ENCODE results near the gene SYNDIG1L. TPM values are rescaled to one million over a fixed set of nuclear protein-coding genes. Genes with fewer than 3 reads are reported as not detected.
A peak's percentile ranks its signal among the peaks of the same experiment; 100 is the strongest.

The SYNDIG1L gene
- total RNA-seq, 2 experiments from 2014 or later: not detected

DNA sequence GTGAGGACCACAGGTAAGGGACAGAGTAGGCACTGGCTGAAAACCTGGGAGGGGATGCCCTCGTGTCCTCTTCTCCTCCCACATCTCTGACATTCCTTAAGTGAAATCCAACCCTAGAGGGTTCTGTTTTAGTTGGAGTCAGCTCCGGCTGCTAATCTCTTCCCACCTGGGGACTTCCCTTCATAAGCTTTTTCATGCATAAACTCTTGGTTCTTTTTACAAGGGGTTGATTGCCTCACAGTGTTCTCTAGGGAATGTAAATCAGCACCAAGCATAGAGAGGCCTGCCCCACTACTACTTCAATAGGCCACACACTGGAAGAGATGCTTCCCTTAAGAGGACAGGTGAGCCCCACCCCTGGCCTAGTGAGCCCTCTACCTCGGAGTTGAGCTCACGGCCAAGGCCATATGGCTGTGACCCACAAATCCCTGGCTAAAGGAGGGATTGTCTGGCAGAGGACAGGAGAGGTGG, 3.2 kb upstream of the SYNDIG1L start:
- Histone ChIP-seq H3K9me3 (ENCODE audit: control insufficient read depth in 1 of 2, insufficient read depth in 1 of 2, low read length in 2 of 2) (peaks cover 0 to 10% of the 10 kb centered on the region in 2 experiments), H3K4me3 (ENCODE audit: low read length) (no peak overlapping the region), H3K27me3 (ENCODE audit: control insufficient read depth in 1 of 2, insufficient read depth in 2 of 2, low read length in 2 of 2) (peaks cover 26 to 40% of the 10 kb centered on the region in 2 experiments), H3K27ac (ENCODE audit: low read depth in 1 of 2, low read length in 2 of 2) (no peak overlapping the region), H3K4me1 (ENCODE audit: insufficient read depth, low read length) (peaks cover 4% of the 10 kb centered on the region), H3K36me3 (ENCODE audit: insufficient read depth, low read length) (no peaks in the 10 kb centered on the region)
- H3K4me3 Mint-ChIP-seq: no peak overlapping the region
- no peaks in the 10 kb centered on the region for H3K4me1 Mint-ChIP-seq (ENCODE audit: low read depth)
- TF ChIP-seq, protein P1, sequence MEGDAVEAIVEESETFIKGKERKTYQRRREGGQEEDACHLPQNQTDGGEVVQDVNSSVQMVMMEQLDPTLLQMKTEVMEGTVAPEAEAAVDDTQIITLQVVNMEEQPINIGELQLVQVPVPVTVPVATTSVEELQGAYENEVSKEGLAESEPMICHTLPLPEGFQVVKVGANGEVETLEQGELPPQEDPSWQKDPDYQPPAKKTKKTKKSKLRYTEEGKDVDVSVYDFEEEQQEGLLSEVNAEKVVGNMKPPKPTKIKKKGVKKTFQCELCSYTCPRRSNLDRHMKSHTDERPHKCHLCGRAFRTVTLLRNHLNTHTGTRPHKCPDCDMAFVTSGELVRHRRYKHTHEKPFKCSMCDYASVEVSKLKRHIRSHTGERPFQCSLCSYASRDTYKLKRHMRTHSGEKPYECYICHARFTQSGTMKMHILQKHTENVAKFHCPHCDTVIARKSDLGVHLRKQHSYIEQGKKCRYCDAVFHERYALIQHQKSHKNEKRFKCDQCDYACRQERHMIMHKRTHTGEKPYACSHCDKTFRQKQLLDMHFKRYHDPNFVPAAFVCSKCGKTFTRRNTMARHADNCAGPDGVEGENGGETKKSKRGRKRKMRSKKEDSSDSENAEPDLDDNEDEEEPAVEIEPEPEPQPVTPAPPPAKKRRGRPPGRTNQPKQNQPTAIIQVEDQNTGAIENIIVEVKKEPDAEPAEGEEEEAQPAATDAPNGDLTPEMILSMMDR (IDR thresholded peaks at IDR 0.05): no peak
- no peaks in the 10 kb centered on the region for H3K9me3 Mint-ChIP-seq
- ATAC-seq (ENCODE audit: poor library complexity) (no peak), DNase-seq (no peak)
- ChIA-PET CTCF (no interaction called here), POLR2A (no interaction called here)
- H3K36me3 Mint-ChIP-seq (ENCODE audit: low read depth): no peaks in the 10 kb centered on the region
- intact Hi-C loops (cut with DNase I, micrococcal nuclease): no loop called here
- no peak overlapping the region for H3K27ac Mint-ChIP-seq
- peaks cover 72% of the 10 kb centered on the region for H3K27me3 Mint-ChIP-seq

DNA sequence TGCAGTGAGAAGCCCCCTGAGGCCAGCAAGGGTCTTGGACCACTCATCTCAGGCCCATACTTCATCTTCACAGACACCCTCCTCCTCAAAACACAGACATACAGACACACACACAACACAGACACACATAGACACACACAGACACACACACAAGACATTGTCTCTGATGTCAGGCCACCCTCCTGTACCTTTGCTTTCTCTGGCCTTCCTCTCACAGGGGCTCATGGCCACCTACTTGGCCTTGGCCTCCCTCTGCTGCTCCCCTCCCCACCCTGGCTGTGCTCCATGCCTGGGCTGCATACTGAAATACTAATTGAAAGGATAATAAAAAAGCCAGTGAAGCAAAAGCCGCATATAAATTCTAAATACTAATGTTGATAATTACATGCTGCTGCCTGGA, 1.6 kb upstream of the SYNDIG1L start:
- Histone ChIP-seq H3K4me3 (ENCODE audit: low read length) (no peak overlapping the region), H3K27ac (ENCODE audit: low read depth in 1 of 2, low read length in 2 of 2) (no peak overlapping the region), H3K27me3 (ENCODE audit: control insufficient read depth in 1 of 2, insufficient read depth in 2 of 2, low read length in 2 of 2) (peaks cover 37 to 45% of the 10 kb centered on the region in 2 experiments), H3K36me3 (ENCODE audit: insufficient read depth, low read length) (no peaks in the 10 kb centered on the region), H3K9me3 (ENCODE audit: control insufficient read depth in 1 of 2, insufficient read depth in 1 of 2, low read length in 2 of 2) (peaks cover 0 to 10% of the 10 kb centered on the region in 2 experiments), H3K4me1 (ENCODE audit: insufficient read depth, low read length) (peaks cover 4% of the 10 kb centered on the region)
- POLR2A ChIA-PET: no interaction called here
- CTCF ChIA-PET: no interaction called here
- DNase-seq: no peak
- Mint-ChIP-seq H3K9me3 (no peaks in the 10 kb centered on the region), H3K4me1 (ENCODE audit: low read depth) (no peaks in the 10 kb centered on the region), H3K27me3 (peaks cover 82% of the 10 kb centered on the region), H3K4me3 (no peak overlapping the region), H3K27ac (no peak overlapping the region), H3K36me3 (ENCODE audit: low read depth) (no peaks in the 10 kb centered on the region)
- TF ChIP-seq, protein P1 (IDR thresholded peaks at IDR 0.05): no peak
- intact Hi-C loops (cut with DNase I, micrococcal nuclease): no loop called here
- no peak for ATAC-seq (ENCODE audit: poor library complexity)

DNA sequence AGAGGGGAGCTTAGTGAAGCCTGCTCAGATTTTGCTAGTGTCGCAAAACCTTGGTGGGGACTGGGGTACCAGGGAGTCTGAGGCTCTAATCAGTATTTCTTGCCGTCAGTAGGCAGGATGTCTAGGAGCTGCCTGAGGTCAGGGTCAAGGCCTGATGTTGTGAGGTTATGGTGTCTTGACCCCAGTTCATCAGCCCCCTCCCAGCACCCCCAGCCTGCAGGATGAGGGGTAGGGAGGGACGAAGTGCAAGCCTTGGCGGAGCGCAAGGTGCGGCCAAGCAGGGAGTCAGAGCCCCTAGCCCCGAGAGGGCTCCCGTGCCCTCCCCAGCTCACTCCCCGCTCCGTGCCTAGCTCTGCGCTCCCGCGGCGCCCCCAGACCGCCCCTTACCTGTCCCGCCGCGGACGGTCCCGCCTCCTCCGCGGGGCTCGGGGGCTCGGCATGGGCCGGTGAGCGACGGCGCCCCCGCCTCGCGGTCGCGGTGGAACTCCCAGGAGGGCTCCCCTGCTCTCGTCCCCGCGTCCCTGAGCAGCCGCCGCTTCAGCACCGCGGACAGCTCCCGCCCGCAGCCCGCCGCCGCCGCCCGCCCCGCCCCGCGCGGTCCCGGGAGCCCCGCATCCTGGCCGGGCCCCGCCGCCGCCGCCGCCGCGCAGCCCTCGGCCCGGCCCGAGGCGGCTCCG, 347 bp downstream of the SYNDIG1L start:
- ATAC-seq (ENCODE audit: poor library complexity): peak; percentile 81
- peaks cover 44 to 54% of the 10 kb centered on the region in 2 experiments for H3K27me3 ChIP-seq (ENCODE audit: control insufficient read depth in 1 of 2, insufficient read depth in 2 of 2, low read length in 2 of 2)
- no peaks in the 10 kb centered on the region for H3K4me1 Mint-ChIP-seq (ENCODE audit: low read depth)
- ChIA-PET CTCF (no interaction called here), POLR2A (no interaction called here)
- no peak overlapping the region for H3K27ac ChIP-seq (ENCODE audit: low read depth in 1 of 2, low read length in 2 of 2)
- H3K27ac Mint-ChIP-seq: no peak overlapping the region
- no peak overlapping the region for H3K4me3 Mint-ChIP-seq
- peaks cover 0 to 10% of the 10 kb centered on the region in 2 experiments for H3K9me3 ChIP-seq (ENCODE audit: control insufficient read depth in 1 of 2, insufficient read depth in 1 of 2, low read length in 2 of 2)
- peaks cover 2% of the 10 kb centered on the region for H3K9me3 Mint-ChIP-seq
- peak; percentile 18 to 77 (median 48) for DNase-seq
- TF ChIP-seq, protein P1 (IDR thresholded peaks at IDR 0.05): no peak
- H3K4me3 ChIP-seq (ENCODE audit: low read length): no peak overlapping the region
- no peaks in the 10 kb centered on the region for H3K36me3 Mint-ChIP-seq (ENCODE audit: low read depth)
- H3K36me3 ChIP-seq (ENCODE audit: insufficient read depth, low read length): no peaks in the 10 kb centered on the region
- peaks cover 85% of the 10 kb centered on the region for H3K27me3 Mint-ChIP-seq
- peaks cover 4% of the 10 kb centered on the region for H3K4me1 ChIP-seq (ENCODE audit: insufficient read depth, low read length)
- intact Hi-C loops (cut with DNase I, micrococcal nuclease): no loop called here

All from CD4-positive, alpha-beta T cell (primary cell).